ENCODE data around the gene ANO7. TPM values are rescaled to one million over a fixed set of nuclear protein-coding genes. Genes with fewer than 3 reads are reported as not detected.

Gene ANO7
- total RNA-seq, 1 experiment from 2014 or later = 5.2 TPM

DNA sequence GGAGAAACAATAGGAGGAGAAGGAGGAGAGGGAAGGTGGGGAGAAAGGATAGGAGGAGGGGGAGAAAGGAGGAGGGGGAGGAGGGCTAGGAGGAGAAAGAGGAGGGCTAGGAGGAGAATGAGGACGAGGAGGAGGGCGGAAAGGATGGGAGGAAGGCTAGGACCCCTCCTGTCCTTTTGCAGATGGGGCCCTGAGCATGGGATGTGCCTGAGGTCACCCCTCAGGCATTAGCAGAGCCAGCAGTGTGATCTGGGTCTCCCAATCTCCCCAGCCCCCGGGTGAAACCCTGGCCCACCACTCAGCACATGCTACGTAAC is 601 bp upstream of the ANO7 start:
- Histone ChIP-seq H3K23ac (ENCODE audit: insufficient read length, low read depth, low read length) (no peak overlapping the region), H3K79me2 (ENCODE audit: insufficient read depth, low read length) (no peaks in the 10 kb centered on the region), H3K4me1 (ENCODE audit: insufficient read depth, low read length) (no peaks in the 10 kb centered on the region), H3K9me3 (ENCODE audit: control insufficient read depth, low read depth, low read length) (no peaks in the 10 kb centered on the region), H3K27me3 (ENCODE audit: insufficient read depth, low read length) (no peaks in the 10 kb centered on the region), H4K5ac (ENCODE audit: insufficient read length, low read depth, low read length) (no peak overlapping the region), H2AFZ (ENCODE audit: low read length) (no peak overlapping the region), H3K56ac (ENCODE audit: insufficient read length, low read depth, low read length) (no peak overlapping the region), H4K91ac (ENCODE audit: insufficient read length, low read depth, low read length) (no peak overlapping the region), H2BK12ac (ENCODE audit: insufficient read length, low read depth, low read length) (no peak overlapping the region), H3K23me2 (ENCODE audit: insufficient read length, low read depth, low read length, poor library complexity, severe bottlenecking) (no peaks in the 10 kb centered on the region), H3K14ac (ENCODE audit: insufficient read depth, low read length) (no peak overlapping the region), H3K27ac (ENCODE audit: insufficient read length, low read depth, low read length) (no peak overlapping the region), H4K8ac (replicated peaks; ENCODE audit: insufficient read length, low read depth, low read length) (no peak overlapping the region), H2BK120ac (ENCODE audit: low read depth, low read length, poor library complexity, severe bottlenecking) (no peak overlapping the region), H3K4ac (ENCODE audit: low read depth, low read length) (no peak overlapping the region), H3K79me1 (ENCODE audit: insufficient read depth, low read depth, low read length, poor library complexity, severe bottlenecking) (no peaks in the 10 kb centered on the region), H2BK15ac (ENCODE audit: low read depth, low read length) (no peak overlapping the region), H3K4me2 (ENCODE audit: insufficient read depth, insufficient read length, low read length) (no peak overlapping the region), H2BK5ac (ENCODE audit: insufficient read length, low read length) (no peak overlapping the region), H3K18ac (ENCODE audit: insufficient read length, low read depth, low read length) (no peak overlapping the region), H3K9ac (ENCODE audit: extremely low read depth, insufficient read length, low read length) (no peak overlapping the region), H2BK20ac (ENCODE audit: low read depth, low read length, poor library complexity, severe bottlenecking) (no peak overlapping the region), H2AK5ac (ENCODE audit: insufficient read length, low read length) (no peak overlapping the region), H4K20me1 (ENCODE audit: control insufficient read depth, insufficient read depth, insufficient read length) (no peaks in the 10 kb centered on the region), H3T11ph (ENCODE audit: low read length) (no peak overlapping the region)
- H3K9me3 Mint-ChIP-seq = no peaks in the 10 kb centered on the region
- DNase-seq = no peak
- TF ChIP-seq, protein P1, sequence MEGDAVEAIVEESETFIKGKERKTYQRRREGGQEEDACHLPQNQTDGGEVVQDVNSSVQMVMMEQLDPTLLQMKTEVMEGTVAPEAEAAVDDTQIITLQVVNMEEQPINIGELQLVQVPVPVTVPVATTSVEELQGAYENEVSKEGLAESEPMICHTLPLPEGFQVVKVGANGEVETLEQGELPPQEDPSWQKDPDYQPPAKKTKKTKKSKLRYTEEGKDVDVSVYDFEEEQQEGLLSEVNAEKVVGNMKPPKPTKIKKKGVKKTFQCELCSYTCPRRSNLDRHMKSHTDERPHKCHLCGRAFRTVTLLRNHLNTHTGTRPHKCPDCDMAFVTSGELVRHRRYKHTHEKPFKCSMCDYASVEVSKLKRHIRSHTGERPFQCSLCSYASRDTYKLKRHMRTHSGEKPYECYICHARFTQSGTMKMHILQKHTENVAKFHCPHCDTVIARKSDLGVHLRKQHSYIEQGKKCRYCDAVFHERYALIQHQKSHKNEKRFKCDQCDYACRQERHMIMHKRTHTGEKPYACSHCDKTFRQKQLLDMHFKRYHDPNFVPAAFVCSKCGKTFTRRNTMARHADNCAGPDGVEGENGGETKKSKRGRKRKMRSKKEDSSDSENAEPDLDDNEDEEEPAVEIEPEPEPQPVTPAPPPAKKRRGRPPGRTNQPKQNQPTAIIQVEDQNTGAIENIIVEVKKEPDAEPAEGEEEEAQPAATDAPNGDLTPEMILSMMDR (conservative IDR thresholded peaks at IDR 0.05) = no peak
- H3K27me3 Mint-ChIP-seq (ENCODE audit: low read depth) = no peaks in the 10 kb centered on the region; the same call in 1 of the 2 replicates
- H3K4me1 Mint-ChIP-seq = peaks cover 8 to 13% of the 10 kb centered on the region in 2 experiments
- H3K4me3 Mint-ChIP-seq = no peak overlapping the region
- H3K27ac Mint-ChIP-seq = no peak overlapping the region
- WGBS (ENCODE audit: extremely low coverage, insufficient read length, low lambda C conversion rate) = no CpG with 5 or more reads among the region's 4 CpGs
- H3K36me3 Mint-ChIP-seq (ENCODE audit: insufficient read depth in 1 of 3, low read depth in 3 of 3) = peaks cover 0 to 2% (median 0%) of the 10 kb centered on the region in 3 experiments; a peak in 1 of 7 replicates
